GM12878 (cell line): ENCODE results near the gene SLAMF9. TPM values are rescaled to one million over a fixed set of nuclear protein-coding genes. Genes with fewer than 3 reads are reported as not detected.

ENCODE experiments used
- ATAC-seq: fragments of 200-7000 bp; cut with Tn5 transposase; 3 replicates; pipeline ENCODE4 v1.9.1; 2020; ENCODE audit warnings: mild to moderate bottlenecking, moderate library complexity
- BruUV-seq: library from RNA; stranded (reverse); fragments of 400-500 nt; replicated peaks from 2 replicates; lab custom pipeline; 2021; lab: Mats Ljungman, UMichigan
- CTCF ChIA-PET: fragments of 300-600 bp; sonication (Branson Sonifier 250); formaldehyde crosslinking; extraction: SDS; loops from one replicate; lab custom pipeline; 2021; ENCODE audit warnings: inconsistent platforms; lab: Yijun Ruan, JAX
- POLR2A ChIA-PET: fragments of 350-600 bp; formaldehyde crosslinking; extraction: SDS; loops from one replicate; lab custom pipeline; 2021; ENCODE audit warnings: inconsistent platforms; lab: Charles Lee
- RAD21 ChIA-PET: fragments of 300-600 bp; sonication (Branson Sonifier 250); formaldehyde crosslinking; loops from one replicate; lab custom pipeline; 2023; ENCODE audit warnings: antibody characterized with exemption; ENCODE audit not compliant: unreplicated experiment; lab: Charles Lee
- SMC1A ChIA-PET: fragments of 300-600 bp; sonication (Branson Sonifier 250); formaldehyde crosslinking; loops from one replicate; lab custom pipeline; 2023; ENCODE audit not compliant: unreplicated experiment, uncharacterized antibody; lab: Charles Lee
- DNase-seq: peaks from one replicate; pipeline ENCODE4 v3.0.0-alpha.2; 2011; ENCODE audit warnings: low read depth, low spot score
- FAIRE-seq: peaks from 3 replicates; lab custom pipeline; 2011; peaks lifted over from hg19 to GRCh38; lab: Jason Lieb, UNC
- H2AFZ ChIP-seq: 2 replicates; pipeline ENCODE4 v1.6.0; 2011; ENCODE audit warnings: low read depth, low read length, control low read depth; ENCODE audit not compliant: control insufficient read depth
- H3K27ac ChIP-seq: 2 replicates; pipeline ENCODE4 v1.5.1; 2011; ENCODE audit warnings: control low read depth; ENCODE audit not compliant: control insufficient read depth, insufficient read depth
- H3K27me3 ChIP-seq, 2 experiments: replicated peaks in 1 of 2; 2 replicates each; pipeline versions ENCODE4 v1.6.0 to v1.6.1; 2011; ENCODE audit warnings: low read length in 1 of 2; ENCODE audit not compliant: control insufficient read depth in 2 of 2, insufficient read depth in 2 of 2
- H3K36me3 ChIP-seq, 2 experiments: 2 replicates each; pipeline ENCODE4 v1.5.1; 2011; ENCODE audit warnings: low read length in 1 of 2; ENCODE audit not compliant: control insufficient read depth in 2 of 2, insufficient read depth in 2 of 2
- H3K4me1 ChIP-seq: 2 replicates; pipeline ENCODE4 v1.6.1; 2011; ENCODE audit warnings: mild to moderate bottlenecking, low read length, moderate library complexity, mixed read lengths; ENCODE audit not compliant: control insufficient read depth, insufficient read depth
- H3K4me2 ChIP-seq: 2 replicates; pipeline ENCODE4 v1.6.0; 2011; ENCODE audit warnings: control low read depth; ENCODE audit not compliant: control insufficient read depth, insufficient read depth
- H3K4me3 ChIP-seq: fragments of 200-600 bp; sonication (generic); 2 replicates; pipeline ENCODE4 v1.5.1; 2016
- H3K79me2 ChIP-seq: 2 replicates; pipeline ENCODE4 v1.6.0; 2011; ENCODE audit warnings: low read length; ENCODE audit not compliant: control insufficient read depth, insufficient read depth
- H3K9ac ChIP-seq: 2 replicates; pipeline ENCODE4 v1.8.0; 2011; ENCODE audit warnings: low read length, control low read depth, mixed read lengths; ENCODE audit not compliant: control insufficient read depth, insufficient read depth
- H3K9me3 ChIP-seq: replicated peaks from 3 replicates; pipeline ENCODE4 v1.5.1; 2011; ENCODE audit warnings: mild to moderate bottlenecking, low read length; ENCODE audit not compliant: control insufficient read depth, insufficient read depth
- H4K20me1 ChIP-seq: 2 replicates; pipeline ENCODE4 v1.6.0; 2011; ENCODE audit not compliant: control insufficient read depth, insufficient read depth
- BCLAF1 ChIP-seq: fragments of 450-650 bp; IDR thresholded peaks from 2 replicates; pipeline ENCODE4 v1.6.1; 2017; ENCODE audit warnings: antibody characterized with exemption, mild to moderate bottlenecking, moderate library complexity
- RUNX3 ChIP-seq: IDR thresholded peaks from 2 replicates; pipeline ENCODE4 v1.6.1; 2012; ENCODE audit warnings: low read length, inconsistent platforms
- WGBS: methylation state at CpG from one replicate; pipeline ENCODE4 v1.1.6; 2016; ENCODE audit warnings: low lambda C conversion rate; ENCODE audit not compliant: insufficient replicate concordance, insufficient coverage; ENCODE audit errors: missing lambda C conversion rate; 5-methylcytosine and 5-hydroxymethylcytosine counted together
- in situ Hi-C: fragments of 300-500 bp; cut with MboI; formaldehyde crosslinking; loops from 9 replicates; pipeline ENCODE4 v1.14.3; 2018; ENCODE audit warnings: mixed read lengths
- intact Hi-C: fragments of 100-400 bp; cut with micrococcal nuclease; formaldehyde crosslinking; loops from one replicate; pipeline ENCODE4 v1.14.2; 2022; ENCODE audit not compliant: unreplicated experiment
- polyA plus RNA-seq, 11 experiments: library from polyadenylated mRNA; depleted of rRNA in 4 of 11; unstranded in 6 of 11; stranded (reverse) in 5 of 11; fragments of >200 nt; fragmentation: Nextera tagmentation in 4 of 11; fragmentation: Illumina TruSeq in 1 of 11; extraction: Ambion mirVana in 4 of 11; extraction: Trizol in 1 of 11; gene quantifications; 1 replicate in 1 of 11; 2 replicates in 10 of 11; pipeline versions ENCODE4 v1.2.1 to v1.2.3, GENCODE V29; 2011 to 2016; ENCODE audit warnings: inconsistent platforms in 2 of 11, missing spikeins in 2 of 11, low read depth in 1 of 11
- total RNA-seq, 4 experiments: library from RNA; depleted of rRNA in 3 of 4; stranded (reverse); fragments of >200 nt in 3 of 4; fragmentation: Illumina TruSeq in 1 of 4; extraction: Trizol in 1 of 4; gene quantifications; 2 replicates each; pipeline versions ENCODE4 v1.2.1 to v1.2.3, GENCODE V29; 2013 to 2021

Gene SLAMF9
- total and polyA plus RNA-seq, 10 of the 15 experiments (the other 5 are each of a cell fraction or from before 2014, with no cell fraction given), result not detected

- peak; percentile 40 for ATAC-seq
- Histone ChIP-seq H3K4me1 (peaks cover 23% of the 10 kb centered on the region), H2AFZ (no peak overlapping the region), H3K27me3 (peaks cover 0 to 6% of the 10 kb centered on the region in 2 experiments; a peak in 2 of 4 replicates), H3K79me2 (no peaks in the 10 kb centered on the region), H3K9ac (no peak overlapping the region), H3K4me2 (peak overlapping the region; percentile 2; the same call in 1 of the 2 replicates), H4K20me1 (no peaks in the 10 kb centered on the region), H3K27ac (no peak overlapping the region), H3K4me3 (no peak overlapping the region), H3K9me3 (no peaks in the 10 kb centered on the region), H3K36me3 (no peaks in the 10 kb centered on the region)
- ChIA-PET SMC1A (interaction anchor here (1.0 to 9.2 kb wide), 7 partner anchors 46 to 805 kb away, joined by 3 to 122 read pairs (median 5); partner anchors contain the start of gene KCNJ9), CTCF (interaction anchor here (1.3 to 22.4 kb wide), 11 partner anchors 14 to 147 kb away, joined by 3 to 422 read pairs (median 6); partner anchors contain the start of gene TAGLN2), POLR2A (no interaction called here), RAD21 (interaction anchor here (1.1 to 12.4 kb wide), 4 partner anchors 45 to 140 kb away, joined by 3 to 113 read pairs (median 4); no protein-coding TSS in a partner anchor)
- in situ Hi-C loops, result loop anchor here (5.0 kb wide), 1 partner anchor 69 kb away; no protein-coding TSS in a partner anchor
- WGBS, result 3% methylated on average over 7 of the region's 7 CpGs
- no TSS peak for BruUV-seq
- DNase-seq, result no peak
- intact Hi-C loops, result no loop called here
- no peak for FAIRE-seq
- TF ChIP-seq RUNX3 (peak; percentile 51), BCLAF1 (no peak)
These were observed 15.7 kb downstream of the SLAMF9 start for GRCh38 chr1:159938211-159938852.
